Measurements from ENCODE around the gene SLC9A6. TPM values are rescaled to one million over a fixed set of nuclear protein-coding genes. Genes with fewer than 3 reads are reported as not detected.
"Not testable (repeated sequence)": the region's sequence is repeated elsewhere in the genome, so short reads cannot be mapped to it uniquely, and the experiment has no call there.

SLC9A6 gene
- total RNA-seq, 1 experiment from 2014 or later: 6.8 TPM

DNA sequence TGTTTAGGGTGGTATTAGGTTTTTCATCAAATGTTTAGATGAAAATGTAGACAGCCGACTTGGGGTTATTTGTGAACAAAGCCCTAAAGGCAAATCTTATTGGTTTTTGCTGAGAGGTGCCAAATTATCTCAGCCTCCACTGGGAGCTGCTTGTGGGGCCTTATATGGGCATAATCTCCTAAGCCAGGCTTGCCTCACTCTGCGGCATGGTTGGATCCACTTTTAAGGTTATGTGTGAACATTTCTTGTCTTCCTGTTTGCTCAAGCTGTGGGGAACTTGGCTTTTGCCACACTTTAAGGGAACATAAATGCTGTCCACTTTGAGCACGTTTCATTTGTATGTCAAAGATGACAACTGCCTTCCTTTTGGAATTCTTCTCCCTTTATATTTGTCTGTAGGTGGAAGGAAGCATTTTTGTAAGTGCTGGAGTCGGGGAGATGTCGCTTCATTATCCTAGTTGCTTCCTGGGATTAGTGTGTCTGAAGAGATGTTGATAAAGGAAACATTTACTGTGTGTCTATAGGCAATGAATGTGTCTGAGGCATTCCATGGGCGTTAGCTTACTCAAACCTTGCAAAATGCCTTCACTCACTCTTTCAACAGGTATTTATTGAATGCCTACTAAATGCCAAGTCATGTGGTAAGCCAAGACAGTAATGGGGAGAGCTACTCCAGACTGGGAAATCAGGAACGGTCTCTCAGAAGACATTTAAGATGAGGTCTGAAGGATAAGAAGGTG, 78.3 kb downstream of the SLC9A6 start:
- DNase-seq (ENCODE audit: low spot score): no peak

DNA sequence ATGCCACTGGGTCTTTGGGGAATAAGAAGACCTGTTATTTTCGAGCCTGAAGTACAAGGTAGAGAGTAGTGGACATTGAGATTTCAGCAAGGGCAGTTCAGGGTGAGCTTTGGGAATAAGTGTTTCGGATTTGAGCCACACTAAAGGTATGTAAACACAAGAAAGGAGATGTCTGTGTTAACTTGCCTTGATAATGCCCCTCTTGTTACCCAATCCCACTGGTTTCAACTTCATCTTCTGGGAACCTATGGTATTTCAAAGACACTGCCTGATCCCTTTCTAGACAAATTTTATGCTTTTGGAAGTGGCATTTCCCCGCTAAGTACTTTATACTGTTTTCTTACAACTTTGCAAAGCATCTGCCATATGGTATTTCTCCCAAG, 79.4 kb downstream of the SLC9A6 start:
- DNase-seq (ENCODE audit: low spot score): no peak

DNA sequence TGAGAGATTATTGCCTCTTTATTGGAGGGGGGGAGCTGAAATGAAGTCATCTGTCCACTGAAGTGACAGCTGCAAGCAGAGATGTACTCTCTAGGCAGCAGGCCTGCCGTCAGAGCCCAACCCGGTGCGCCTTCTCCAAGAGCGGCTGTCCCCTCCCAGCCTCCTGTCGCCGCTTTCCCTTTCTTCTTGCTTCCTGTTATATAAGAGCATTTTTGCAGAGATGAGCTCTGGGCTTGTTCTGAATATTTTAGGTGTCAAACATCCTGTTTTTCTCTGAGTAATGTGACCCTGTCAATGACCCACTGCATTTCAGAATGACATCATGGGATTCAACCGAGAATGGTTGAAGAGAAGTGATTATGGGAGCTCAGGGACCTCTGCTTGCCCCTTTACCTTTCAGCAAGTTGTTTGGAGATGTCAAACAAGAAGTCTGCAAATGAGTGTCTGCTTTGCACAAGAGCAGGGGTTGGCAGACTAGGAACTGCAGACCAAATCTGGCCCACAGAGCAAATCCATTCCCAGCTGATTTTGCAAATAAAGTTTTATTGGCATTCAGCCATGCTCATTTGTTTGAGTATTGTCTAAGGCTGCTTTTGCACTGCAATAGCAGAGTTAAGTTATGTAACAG, 79.9 kb downstream of the SLC9A6 start:
- DNase-seq (ENCODE audit: low spot score): no peak

DNA sequence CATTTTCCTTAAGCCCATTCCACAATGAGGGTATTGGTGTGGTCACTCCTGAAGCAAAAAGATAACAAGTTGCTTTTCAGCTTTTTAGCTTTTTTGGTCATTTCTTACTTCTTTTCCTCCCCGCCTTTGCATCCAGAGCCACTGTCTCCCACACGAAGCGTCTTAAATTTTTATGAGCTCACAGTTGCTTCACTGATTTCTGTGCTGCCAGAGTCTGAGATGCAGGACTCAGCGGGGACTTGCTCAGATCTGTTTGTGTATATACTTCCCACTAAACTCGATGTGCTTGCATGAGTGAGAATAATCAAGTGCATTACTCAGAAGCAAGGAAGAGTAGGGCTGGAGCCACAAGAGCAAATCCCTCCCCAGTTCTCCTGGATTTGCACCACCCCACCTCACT, 81.9 kb downstream of the SLC9A6 start:
- no peak for DNase-seq (ENCODE audit: low spot score)

DNA sequence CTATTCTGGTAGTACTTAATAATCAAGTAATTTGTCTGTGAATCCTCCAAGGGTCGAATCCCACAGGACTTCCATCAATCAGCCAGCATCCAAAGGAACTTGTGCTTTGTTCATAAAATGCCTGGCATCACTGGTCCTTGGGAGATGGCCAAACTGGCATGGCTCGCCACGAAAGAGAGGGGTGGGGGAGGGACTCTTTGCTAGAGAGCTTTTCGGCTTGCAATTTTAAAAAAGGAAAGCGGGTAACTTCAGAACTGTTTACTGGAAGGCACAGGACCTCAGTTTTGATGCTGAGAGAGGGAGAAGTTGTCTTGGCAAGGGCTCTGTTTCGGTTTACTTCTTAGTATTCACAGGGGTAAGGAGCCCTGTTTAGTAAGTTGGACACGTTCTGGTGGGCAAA, 82.7 kb downstream of the SLC9A6 start:
- no peak for DNase-seq (ENCODE audit: low spot score)

DNA sequence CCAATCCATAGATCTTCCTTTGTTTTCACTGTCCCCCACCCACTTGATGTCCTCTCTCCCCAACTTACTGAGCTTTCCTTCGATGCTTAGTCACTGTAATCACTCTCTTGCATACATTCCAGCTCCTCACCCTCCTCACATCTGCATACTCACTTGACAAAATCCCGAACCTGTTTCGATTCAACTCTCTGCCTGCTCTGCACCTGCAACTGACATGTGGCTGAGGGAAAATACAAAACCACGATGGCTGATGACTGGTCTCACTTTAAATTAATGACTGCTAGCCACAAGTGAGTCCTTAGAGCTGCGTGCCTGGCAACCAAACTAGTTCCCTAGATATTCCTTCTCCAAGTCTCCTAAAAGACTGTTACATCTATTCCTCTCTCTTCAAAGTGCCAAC, 91.7 kb downstream of the SLC9A6 start:
- DNase-seq (ENCODE audit: low spot score): no peak

DNA sequence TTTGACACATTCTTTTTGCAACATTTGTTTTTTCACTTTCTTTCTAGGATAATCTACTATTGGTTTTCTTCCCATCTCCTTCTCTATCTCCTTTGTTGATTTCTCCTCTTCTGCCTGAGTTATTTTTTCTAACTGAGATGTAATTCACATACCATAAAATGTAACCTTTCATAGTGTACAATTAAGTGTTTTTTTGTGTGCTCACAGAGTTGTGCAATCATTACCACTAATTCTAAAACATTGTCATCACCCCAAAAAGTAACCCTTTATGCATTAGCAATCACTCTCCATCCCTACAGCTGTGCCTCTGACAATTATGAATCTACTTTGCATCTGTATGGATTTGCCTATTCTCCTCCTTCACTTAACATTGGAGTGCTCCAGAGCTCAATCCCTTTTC, 95.5 kb downstream of the SLC9A6 start:
- DNase-seq (ENCODE audit: low spot score): no peak

DNA sequence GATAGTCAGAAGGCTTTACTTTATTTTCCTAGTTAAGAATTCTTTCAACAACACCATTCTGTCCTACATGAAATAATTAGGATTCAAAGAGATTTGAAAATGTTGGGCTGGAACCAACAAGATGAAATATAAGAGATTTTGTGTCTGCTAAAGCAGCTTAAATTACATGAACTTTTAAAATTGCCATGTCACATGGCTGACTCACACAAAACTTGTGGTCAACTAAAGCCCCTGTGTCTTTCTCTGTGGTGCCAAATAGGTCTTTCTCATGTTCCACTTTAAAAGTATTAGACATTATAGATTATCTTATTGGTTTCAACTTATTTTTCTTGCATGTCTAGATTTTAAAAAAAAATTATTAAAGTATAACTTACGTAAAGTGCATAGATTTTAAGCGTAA, 101.3 kb downstream of the SLC9A6 start:
- DNase-seq (ENCODE audit: low spot score): peak; percentile 0

DNA sequence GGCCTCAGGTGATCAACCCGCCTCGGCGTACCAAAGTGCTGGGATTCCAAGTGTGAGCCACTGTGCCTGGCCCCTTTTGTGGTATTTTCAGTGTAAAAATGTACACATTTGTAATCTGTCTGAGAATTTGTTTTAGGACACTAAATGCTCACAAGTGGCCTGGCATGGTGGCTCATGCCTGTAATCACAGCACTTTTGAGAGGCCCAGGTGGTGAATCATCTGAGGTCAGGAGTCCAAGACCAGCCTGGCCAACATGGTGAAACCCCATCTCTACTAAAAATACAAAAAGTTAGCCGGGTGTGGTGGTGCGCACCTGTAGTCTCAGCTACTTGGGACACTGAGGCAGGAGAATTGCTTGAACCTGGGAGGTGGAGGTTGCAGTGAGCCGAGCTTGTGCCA, 106.7 kb downstream of the SLC9A6 start:
- DNase-seq (ENCODE audit: low spot score): not testable (repeated sequence)

DNA sequence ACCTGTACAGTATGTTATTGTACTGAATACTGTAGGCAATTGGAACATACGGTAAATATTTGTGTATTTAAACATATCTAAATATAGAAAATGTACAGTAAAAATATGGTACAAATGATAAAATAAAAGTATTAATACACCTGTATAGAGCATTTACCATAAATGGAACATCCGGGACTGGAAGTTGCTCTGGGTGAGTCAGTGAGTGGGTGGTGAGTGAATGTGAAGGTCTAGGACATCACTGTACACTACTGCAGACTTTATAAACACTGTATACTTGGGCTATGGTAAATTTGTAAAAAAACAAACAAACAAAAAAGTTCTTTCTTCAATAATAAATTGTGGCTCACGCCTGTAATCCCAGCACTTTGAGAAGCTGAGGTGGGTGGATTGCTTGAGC, 109.7 kb downstream of the SLC9A6 start:
- no peak for DNase-seq (ENCODE audit: low spot score)

Other genes starting within 250 kb of the SLC9A6 start
- gene CT45A3, start 217.2 kb upstream of the SLC9A6 start, total RNA-seq (2014; rRNA removed; shearing (Covaris generic)): not detected in 2 replicates
- not detected in 2 replicates for gene CT45A5, start 199.9 kb upstream of the SLC9A6 start, total RNA-seq (2014; rRNA removed; shearing (Covaris generic))
- not detected in 2 replicates for gene CT45A6, start 182.6 kb upstream of the SLC9A6 start, total RNA-seq (2014; rRNA removed; shearing (Covaris generic))
- gene CT45A2, start 165.4 kb upstream of the SLC9A6 start, total RNA-seq (2014; rRNA removed; shearing (Covaris generic)): not detected in 2 replicates
- gene CT45A7, start 148.2 kb upstream of the SLC9A6 start, total RNA-seq (2014; rRNA removed; shearing (Covaris generic)): not detected in 2 replicates
- not detected in 2 replicates for gene CT45A8, start 130.9 kb upstream of the SLC9A6 start, total RNA-seq (2014; rRNA removed; shearing (Covaris generic))
- gene CT45A9, start 113.6 kb upstream of the SLC9A6 start, total RNA-seq (2014; rRNA removed; shearing (Covaris generic)): not detected in 2 replicates
- not detected in 2 replicates for gene CT45A10, start 92.0 kb upstream of the SLC9A6 start, total RNA-seq (2014; rRNA removed; shearing (Covaris generic))
- gene SAGE1, start 91.7 kb upstream of the SLC9A6 start, total RNA-seq (2014; rRNA removed; shearing (Covaris generic)): not detected in 2 replicates
- 9.5 and 11.3 TPM in 2 replicates for gene MMGT1, start 11.4 kb upstream of the SLC9A6 start, total RNA-seq (2014; rRNA removed; shearing (Covaris generic))
- 5.3 and 7.2 TPM in 2 replicates for gene FHL1, start 162.1 kb downstream of the SLC9A6 start, total RNA-seq (2014; rRNA removed; shearing (Covaris generic))

Measured in A172 (cell line).